SK-N-SH (cell line): ENCODE results near the gene ADCY7. TPM values are rescaled to one million over a fixed set of nuclear protein-coding genes. Genes with fewer than 3 reads are reported as not detected.

Source experiments
- CTCF ChIA-PET: fragments of 300-600, 350-600 bp; formaldehyde crosslinking; extraction: SDS; loops from one replicate; lab custom pipeline; 2021; lab: Yijun Ruan, JAX
- POLR2A ChIA-PET: fragments of 350-600 bp; sonication (Branson Sonifier 250); formaldehyde crosslinking; extraction: SDS; loops from one replicate; lab custom pipeline; 2020; ENCODE audit warnings: antibody characterized with exemption, inconsistent platforms; lab: Yijun Ruan, JAX
- DNase-seq: peaks from one replicate; pipeline ENCODE4 v3.0.0; 2012
- H2AFZ ChIP-seq: fragments of 200-600 bp; sonication (generic); 2 replicates; pipeline ENCODE4 v1.8.1; 2016; ENCODE audit warnings: antibody characterized with exemption, mild to moderate bottlenecking, low read depth
- H3F3A ChIP-seq: fragments of 200-600 bp; sonication (generic); replicated peaks from 2 replicates; pipeline ENCODE3; 2016; ENCODE audit warnings: antibody characterized with exemption, mild to moderate bottlenecking; ENCODE audit not compliant: insufficient read depth
- H3K27ac ChIP-seq, 2 experiments: fragments of 200-500 bp in 1 of 2; fragments of 200-600 bp in 1 of 2; sonication (Bioruptor generic) in 1 of 2; sonication (generic), shearing (Covaris generic) in 1 of 2; 2 replicates each; pipeline versions ENCODE4 v1.5.1 to v1.6.1; 2014 to 2016; ENCODE audit warnings: low read depth in 2 of 2, inconsistent platforms in 1 of 2, low read length in 1 of 2, mild to moderate bottlenecking in 1 of 2, mixed read lengths in 1 of 2
- H3K27me3 ChIP-seq: fragments of 200-600 bp; sonication (generic), shearing (Covaris generic); 2 replicates; pipeline ENCODE4 v1.6.1; 2016; ENCODE audit warnings: mixed run types; ENCODE audit not compliant: insufficient read depth
- H3K36me3 ChIP-seq, 2 experiments: fragments of 200-500 bp in 1 of 2; fragments of 200-600 bp in 1 of 2; sonication (Bioruptor generic) in 1 of 2; sonication (generic) in 1 of 2; replicated peaks in 1 of 2; 2 replicates each; pipeline versions ENCODE3 to v1.5.1; 2014 to 2016; ENCODE audit warnings: low read length in 1 of 2, mild to moderate bottlenecking in 1 of 2; ENCODE audit not compliant: insufficient read depth in 2 of 2, control insufficient read depth in 1 of 2
- H3K4me1 ChIP-seq, 2 experiments: fragments of 200-500 bp in 1 of 2; fragments of 200-600 bp in 1 of 2; sonication (Bioruptor generic) in 1 of 2; sonication (generic), shearing (Covaris generic) in 1 of 2; 2 replicates each; pipeline versions ENCODE4 v1.5.1 to v1.6.1; 2014 to 2016; ENCODE audit warnings: low read depth in 1 of 2, low read length in 1 of 2, mixed run types in 1 of 2; ENCODE audit not compliant: insufficient read depth in 2 of 2, control insufficient read depth in 1 of 2
- H3K4me2 ChIP-seq: fragments of 200-600 bp; sonication (generic), shearing (Covaris generic); 2 replicates; pipeline ENCODE4 v1.6.1; 2017; ENCODE audit warnings: mixed run types
- H3K4me3 ChIP-seq, 2 experiments: fragments of 200-500 bp in 1 of 2; fragments of 200-600 bp in 1 of 2; sonication (Bioruptor generic) in 1 of 2; sonication (generic), shearing (Covaris generic) in 1 of 2; 2 replicates each; pipeline versions ENCODE4 v1.5.1 to v1.8.1; 2014 to 2016; ENCODE audit warnings: low read depth in 2 of 2, inconsistent platforms in 1 of 2, low read length in 1 of 2, mild to moderate bottlenecking in 1 of 2, mixed read lengths in 1 of 2, moderate library complexity in 1 of 2
- H3K79me2 ChIP-seq: fragments of 200-600 bp; sonication (generic); 2 replicates; pipeline ENCODE4 v1.8.1; 2017; ENCODE audit warnings: mild to moderate bottlenecking; ENCODE audit not compliant: insufficient read depth
- H3K9ac ChIP-seq: fragments of 200-600 bp; sonication (generic); 2 replicates; pipeline ENCODE4 v1.6.1; 2017; ENCODE audit warnings: mixed run types
- H3K9me2 ChIP-seq: fragments of 200-600 bp; sonication (generic); 2 replicates; pipeline ENCODE4 v1.6.1; 2017; ENCODE audit warnings: mixed run types
- H3K9me3 ChIP-seq: fragments of 200-600 bp; sonication (generic); 2 replicates; pipeline ENCODE4 v1.6.1; 2017; ENCODE audit warnings: mixed run types, mild to moderate bottlenecking, moderate library complexity
- H4K20me1 ChIP-seq: fragments of 200-600 bp; sonication (generic); 2 replicates; pipeline ENCODE4 v1.6.1; 2017; ENCODE audit warnings: mild to moderate bottlenecking, mixed run types; ENCODE audit not compliant: insufficient read depth
- CHD2 ChIP-seq: fragments of 150-350 bp; IDR thresholded peaks from 2 replicates; pipeline ENCODE4 v1.6.1; 2018; ENCODE audit warnings: low read length; ENCODE audit not compliant: partially characterized antibody
- ELF1 ChIP-seq: IDR thresholded peaks from 2 replicates; pipeline ENCODE4 v1.4.0; 2012
- FOSL2 ChIP-seq: IDR thresholded peaks from 2 replicates; pipeline ENCODE4 v1.4.0; 2012; ENCODE audit warnings: low read depth, mild to moderate bottlenecking, moderate library complexity, borderline replicate concordance
- FOXJ3 ChIP-seq: sonication (generic); formaldehyde crosslinking; IDR thresholded peaks from 2 replicates; pipeline ENCODE4 v1.5.1; 2020; ENCODE audit warnings: mild to moderate bottlenecking, missing genetic modification reagents
- FOXM1 ChIP-seq: IDR thresholded peaks from 2 replicates; pipeline ENCODE4 v1.4.0; 2012; ENCODE audit warnings: low read depth, mild to moderate bottlenecking
- GABPA ChIP-seq: IDR thresholded peaks from 2 replicates; pipeline ENCODE4 v1.4.0; 2012; ENCODE audit warnings: low read depth, mild to moderate bottlenecking
- GATA2 ChIP-seq: sonication (generic); formaldehyde crosslinking; IDR thresholded peaks from 2 replicates; pipeline ENCODE4 v1.5.0; 2020; ENCODE audit warnings: mild to moderate bottlenecking, missing genetic modification reagents
- IRF3 ChIP-seq: fragments of 150-350 bp; IDR thresholded peaks from 2 replicates; pipeline ENCODE4 v1.6.1; 2016; ENCODE audit warnings: mild to moderate bottlenecking, low read depth, low read length
- JUND ChIP-seq: IDR thresholded peaks from 2 replicates; pipeline ENCODE4 v1.4.0; 2012
- MAX ChIP-seq: IDR thresholded peaks from 2 replicates; pipeline ENCODE4 v1.4.0; 2012; ENCODE audit warnings: low read depth
- MXI1 ChIP-seq: IDR thresholded peaks from 2 replicates; pipeline ENCODE4 v1.6.1; 2012; ENCODE audit warnings: mild to moderate bottlenecking, low read depth, low read length, improper control_type of control experiment
- NFIC ChIP-seq: IDR thresholded peaks from 2 replicates; pipeline ENCODE4 v1.4.0; 2012; ENCODE audit warnings: borderline replicate concordance
- NRF1 ChIP-seq: IDR thresholded peaks from 2 replicates; pipeline ENCODE4 v1.6.1; 2012; ENCODE audit warnings: low read depth, mild to moderate bottlenecking, low read length
- PBX3 ChIP-seq: IDR thresholded peaks from 2 replicates; pipeline ENCODE4; 2012
- REST ChIP-seq: IDR thresholded peaks from 2 replicates; pipeline ENCODE4 v1.6.1; 2012; ENCODE audit warnings: mild to moderate bottlenecking, low read depth, low read length, moderate library complexity
- SMC3 ChIP-seq: IDR thresholded peaks from 2 replicates; pipeline ENCODE4 v1.6.1; 2012; ENCODE audit warnings: low read depth, low read length, improper control_type of control experiment
- TAF1 ChIP-seq: IDR thresholded peaks from 2 replicates; pipeline ENCODE4 v1.6.1; 2012; ENCODE audit warnings: low read depth, mild to moderate bottlenecking, low read length, moderate library complexity, borderline replicate concordance
- TCF12 ChIP-seq: IDR thresholded peaks from 2 replicates; pipeline ENCODE4 v1.4.0; 2012
- USF1 ChIP-seq: IDR thresholded peaks from 2 replicates; pipeline ENCODE4 v1.4.0; 2012; ENCODE audit warnings: low read depth, borderline replicate concordance
- USF2 ChIP-seq: fragments of 150-350 bp; IDR thresholded peaks from 2 replicates; pipeline ENCODE4 v1.6.1; 2017; ENCODE audit warnings: antibody characterized with exemption, low read length, low read depth, borderline replicate concordance
- YY1 ChIP-seq: IDR thresholded peaks from 2 replicates; pipeline ENCODE4 v1.4.0; 2012; ENCODE audit warnings: low read depth, mild to moderate bottlenecking
- ZBTB33 ChIP-seq: IDR thresholded peaks from 2 replicates; pipeline ENCODE4 v1.4.0; 2012; ENCODE audit warnings: low read depth, borderline replicate concordance
- WGBS: methylation state at CpG from one replicate; pipeline ENCODE4 v1.1.6; 2017; ENCODE audit warnings: low lambda C conversion rate; 5-methylcytosine and 5-hydroxymethylcytosine counted together
- polyA plus RNA-seq, 3 experiments: library from polyadenylated mRNA; depleted of rRNA; stranded (reverse); fragments of >200 nt; gene quantifications; 2 replicates each; pipeline ENCODE4 v1.2.3, GENCODE V29; 2012

ADCY7 gene
- 13.8 and 14.3 TPM in 2 replicates for polyA plus RNA-seq (2012; rRNA removed)
- 6.6 and 11.7 TPM in 2 replicates for polyA plus RNA-seq (2012; cell fraction: cytosol; rRNA removed)
- 24.3 and 32.0 TPM in 2 replicates for polyA plus RNA-seq (2012; cell fraction: nucleus; rRNA removed)

GRCh38 chr16:50266337-50267091 is at the start of gene ADCY7:
ADCY7 (plus strand) TSS chr16:50266551; CDS start chr16:50288180, 21,629 bp downstream.
- ChIA-PET CTCF (interaction anchor here (0.6 to 1.6 kb wide), 9 partner anchors 12 to 358 kb away, joined by 3 to 8 read pairs (median 3); no protein-coding TSS in a partner anchor), POLR2A (interaction anchor here (0.5 to 1.4 kb wide), 3 partner anchors 18 to 155 kb away, joined by 3 to 5 read pairs (median 3); no protein-coding TSS in a partner anchor)
- Histone ChIP-seq H3K27me3 (no peaks in the 10 kb centered on the region), H4K20me1 (no peaks in the 10 kb centered on the region), H3K9me2 (no peaks in the 10 kb centered on the region), H3F3A (peaks cover 3% of the 10 kb centered on the region), H3K4me3 (peak within 1 kb of the TSS; percentile 42 to 64), H3K9ac (peak within 1 kb of the TSS; percentile 66), H3K4me2 (peak within 1 kb of the TSS; percentile 85), H3K9me3 (no peaks in the 10 kb centered on the region), H3K4me1 (peaks cover 18 to 33% of the 10 kb centered on the region in 2 experiments; a peak in 3 of 4 replicates), H3K27ac (peak within 1 kb of the TSS; percentile 50 to 82), H3K79me2 (peaks cover 17% of the 10 kb centered on the region), H3K36me3 (no peaks in the 10 kb centered on the region), H2AFZ (peak within 1 kb of the TSS; percentile 81)
- WGBS, result 28% methylated on average over 15 of the region's 25 CpGs
- DNase-seq, result peak; percentile 85
- no peak for TF ChIP-seq USF1
- TF ChIP-seq FOXM1, result no peak
- TF ChIP-seq IRF3, result no peak
- no peak for TF ChIP-seq NRF1
- no peak for TF ChIP-seq FOXJ3 (CRISPR knock-in tag)
- TF ChIP-seq TCF12, result peak; percentile 51; the same call in 1 of the 2 replicates
- TF ChIP-seq ZBTB33, result no peak
- peak; percentile 72 for TF ChIP-seq MAX
- no peak for TF ChIP-seq GATA2 (CRISPR knock-in tag)
- no peak for TF ChIP-seq REST
- TF ChIP-seq JUND, result peak; percentile 36; the same call in 1 of the 2 replicates
- peak; percentile 80 for TF ChIP-seq ELF1
- TF ChIP-seq CHD2, result peak; percentile 56
- no peak for TF ChIP-seq YY1
- peak; percentile 65; the same call in 1 of the 2 replicates for TF ChIP-seq TAF1
- TF ChIP-seq USF2, result no peak
- TF ChIP-seq PBX3, result no peak
- no peak for TF ChIP-seq GABPA
- peak; percentile 50; the same call in 1 of the 2 replicates for TF ChIP-seq MXI1
- TF ChIP-seq FOSL2, result peak; percentile 73; the same call in 1 of the 2 replicates
- TF ChIP-seq NFIC, result no peak
- TF ChIP-seq SMC3, result no peak
